Activated T-helper 2 cell treated with anti-CD3 and anti-CD28 coated beads, Interferon-gamma antibody, Interleukin-2, Interleukin-4, amounts not matched to agents 10 μg/mL and 5 μg/mL and 100 μg/mL, durations not matched to agents 14 hours and 24 hours and 36 hours (primary cell): Measurements from ENCODE around the gene PRORP. TPM values are rescaled to one million over a fixed set of nuclear protein-coding genes. Genes with fewer than 3 reads are reported as not detected.
"Not testable (repeated sequence)": the region's sequence is repeated elsewhere in the genome, so short reads cannot be mapped to it uniquely, and the experiment has no call there.

Experiments used
- DNase-seq: peaks from one replicate; pipeline ENCODE4 v3.0.0; 2021; ENCODE audit warnings: low spot score
- H3K27ac Mint-ChIP-seq: one replicate; pipeline ENCODE4 v1.8.0; 2021; ENCODE audit warnings: mixed read lengths
- H3K27me3 Mint-ChIP-seq: one replicate; pipeline ENCODE4 v1.8.0; 2021; ENCODE audit warnings: low read depth, mixed read lengths
- H3K36me3 Mint-ChIP-seq: one replicate; pipeline ENCODE4 v1.8.0; 2021; ENCODE audit warnings: low read depth, mixed read lengths
- H3K4me1 Mint-ChIP-seq: one replicate; pipeline ENCODE4 v1.8.0; 2021; ENCODE audit warnings: low read depth, mixed read lengths
- H3K4me3 Mint-ChIP-seq: one replicate; pipeline ENCODE4 v1.8.0; 2021; ENCODE audit warnings: low read depth, mild to moderate bottlenecking, moderate library complexity, mixed read lengths
- H3K9me3 Mint-ChIP-seq: one replicate; pipeline ENCODE4 v1.8.0; 2021; ENCODE audit warnings: mixed read lengths
- intact Hi-C: fragments of 100-400 bp; cut with micrococcal nuclease; formaldehyde crosslinking; loops from one replicate; pipeline ENCODE4 v1.15.1; 2023
- total RNA-seq: library from RNA; stranded (reverse); gene quantifications from 2 replicates; pipeline ENCODE4 v1.2.3, GENCODE V29; 2022

PRORP gene
- total RNA-seq, 1 donor from 2014 or later, result 37.0 TPM

GRCh38 chr14:35147186-35147585 lies 24.8 kb downstream of the PRORP start:
- Mint-ChIP-seq H3K36me3 (peaks cover 21% of the 10 kb centered on the region), H3K9me3 (no peaks in the 10 kb centered on the region), H3K4me1 (peaks cover 8% of the 10 kb centered on the region), H3K27ac (no peak overlapping the region), H3K27me3 (no peaks in the 10 kb centered on the region), H3K4me3 (no peak overlapping the region)
- intact Hi-C loops, result no loop called here
- DNase-seq, result no peak

- no peak overlapping the region for H3K27ac Mint-ChIP-seq
- H3K4me3 Mint-ChIP-seq, result no peak overlapping the region
Measured at GRCh38 chr14:35147711-35148110, 25.4 kb downstream of the PRORP start.

DNA sequence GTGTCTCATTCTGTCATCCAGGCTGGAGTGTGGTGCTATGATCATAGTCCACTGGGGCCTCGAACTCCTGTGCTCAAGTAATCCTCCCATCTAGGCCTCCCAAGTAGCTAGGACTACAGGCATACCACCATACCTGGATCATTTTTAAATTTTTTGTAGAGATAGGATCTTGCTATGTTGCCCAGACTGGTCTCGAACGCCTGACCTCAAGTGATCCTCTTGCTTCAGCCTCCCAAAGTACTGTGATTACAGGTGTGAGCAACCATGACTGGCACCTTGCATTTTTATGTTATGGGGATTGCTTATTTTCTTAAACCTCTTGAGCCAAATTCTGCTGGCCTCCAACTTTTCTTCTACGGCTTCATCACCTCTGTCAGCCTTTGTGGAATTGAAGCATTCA lies 26.9 kb downstream of the PRORP start:
- no peaks in the 10 kb centered on the region for H3K27me3 Mint-ChIP-seq
- intact Hi-C loops, result no loop called here

More at GRCh38 chr14:35147711-35148110, 25.4 kb downstream of the PRORP start:
- DNase-seq, result no peak
- Mint-ChIP-seq H3K9me3 (no peaks in the 10 kb centered on the region), H3K36me3 (peaks cover 21% of the 10 kb centered on the region), H3K4me1 (peaks cover 8% of the 10 kb centered on the region), H3K27me3 (no peaks in the 10 kb centered on the region)
- intact Hi-C loops, result no loop called here

DNA sequence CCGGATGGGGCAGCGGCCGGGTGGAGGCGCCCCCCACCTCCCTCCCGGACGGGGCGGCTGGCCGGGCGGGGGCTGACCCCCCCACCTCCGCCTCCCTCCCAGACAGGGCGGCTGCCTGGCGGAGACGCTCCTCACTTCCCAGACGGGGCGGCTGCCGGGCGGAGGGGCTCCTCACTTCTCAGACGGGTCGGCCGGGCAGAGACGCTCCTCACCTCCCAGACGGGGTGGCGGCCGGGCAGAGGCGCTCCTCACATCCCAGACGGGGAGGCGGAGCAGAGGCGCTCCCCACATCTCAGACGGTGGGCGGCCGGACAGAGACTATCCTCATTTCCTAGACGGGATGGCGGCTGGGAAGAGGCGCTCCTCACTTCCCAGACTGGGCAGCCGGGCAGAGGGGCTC lies 30.2 kb downstream of the PRORP start:
- H3K36me3 Mint-ChIP-seq, result peaks cover 23% of the 10 kb centered on the region
- DNase-seq, H3K9me3 Mint-ChIP-seq, H3K4me3 Mint-ChIP-seq, intact Hi-C loops, H3K27me3 Mint-ChIP-seq, H3K27ac Mint-ChIP-seq: not testable (repeated sequence)
- H3K4me1 Mint-ChIP-seq, result peaks cover 24% of the 10 kb centered on the region

More for the DNA sequence above, 26.9 kb downstream of the PRORP start:
- Mint-ChIP-seq H3K4me1 (peaks cover 12% of the 10 kb centered on the region), H3K27ac (no peak overlapping the region), H3K4me3 (no peak overlapping the region), H3K9me3 (no peaks in the 10 kb centered on the region), H3K36me3 (peaks cover 26% of the 10 kb centered on the region)
- no peak for DNase-seq

- DNase-seq, result no peak
- H3K9me3 Mint-ChIP-seq, result no peaks in the 10 kb centered on the region
- no peaks in the 10 kb centered on the region for H3K27me3 Mint-ChIP-seq
- H3K4me3 Mint-ChIP-seq, result no peak overlapping the region
- H3K27ac Mint-ChIP-seq, result peak overlapping the region; percentile 29
- H3K4me1 Mint-ChIP-seq, result peaks cover 28% of the 10 kb centered on the region
- intact Hi-C loops, result no loop called here
- peaks cover 24% of the 10 kb centered on the region for H3K36me3 Mint-ChIP-seq
Measured at GRCh38 chr14:35154016-35154415, 31.7 kb downstream of the PRORP start.

GRCh38 chr14:35155962-35156361 lies 33.6 kb downstream of the PRORP start:
- Mint-ChIP-seq H3K36me3 (peaks cover 36% of the 10 kb centered on the region), H3K27ac (peak overlapping the region; percentile 48), H3K9me3 (no peaks in the 10 kb centered on the region), H3K27me3 (no peaks in the 10 kb centered on the region), H3K4me1 (peaks cover 42% of the 10 kb centered on the region), H3K4me3 (no peak overlapping the region)
- DNase-seq, result no peak
- intact Hi-C loops, result no loop called here

DNA sequence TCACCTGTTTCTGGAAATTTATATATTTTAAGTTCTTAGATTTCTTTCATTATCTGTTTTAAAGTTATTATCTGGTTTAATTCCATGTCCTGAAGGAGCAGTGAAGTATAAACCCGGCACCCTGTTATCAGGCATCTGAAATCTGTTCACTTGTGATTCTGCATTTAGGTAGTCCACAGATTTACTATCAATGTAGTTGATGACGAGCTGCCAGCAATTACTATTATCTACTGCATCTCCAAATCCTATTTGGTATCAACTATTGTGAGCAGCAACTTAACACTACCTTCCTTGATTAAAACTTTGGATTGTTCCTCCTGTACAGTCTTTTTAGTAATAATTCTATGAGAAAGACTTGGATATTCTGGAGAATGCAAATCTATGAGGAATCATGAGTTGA lies 36.1 kb downstream of the PRORP start:
- DNase-seq, result no peak
- intact Hi-C loops, result no loop called here
- peaks cover 31% of the 10 kb centered on the region for H3K36me3 Mint-ChIP-seq
- peaks cover 50% of the 10 kb centered on the region for H3K4me1 Mint-ChIP-seq
- no peak overlapping the region for H3K27ac Mint-ChIP-seq
- H3K4me3 Mint-ChIP-seq, result no peak overlapping the region
- H3K27me3 Mint-ChIP-seq, result no peaks in the 10 kb centered on the region
- H3K9me3 Mint-ChIP-seq, result no peaks in the 10 kb centered on the region

- no peak overlapping the region for H3K27ac Mint-ChIP-seq
- intact Hi-C loops, result no loop called here
- DNase-seq, result no peak
- no peak overlapping the region for H3K4me3 Mint-ChIP-seq
- H3K36me3 Mint-ChIP-seq, result peaks cover 31% of the 10 kb centered on the region
- H3K27me3 Mint-ChIP-seq, result no peaks in the 10 kb centered on the region
- no peaks in the 10 kb centered on the region for H3K9me3 Mint-ChIP-seq
- H3K4me1 Mint-ChIP-seq, result peaks cover 48% of the 10 kb centered on the region
Measured at GRCh38 chr14:35158951-35159653, 36.8 kb downstream of the PRORP start.

DNA sequence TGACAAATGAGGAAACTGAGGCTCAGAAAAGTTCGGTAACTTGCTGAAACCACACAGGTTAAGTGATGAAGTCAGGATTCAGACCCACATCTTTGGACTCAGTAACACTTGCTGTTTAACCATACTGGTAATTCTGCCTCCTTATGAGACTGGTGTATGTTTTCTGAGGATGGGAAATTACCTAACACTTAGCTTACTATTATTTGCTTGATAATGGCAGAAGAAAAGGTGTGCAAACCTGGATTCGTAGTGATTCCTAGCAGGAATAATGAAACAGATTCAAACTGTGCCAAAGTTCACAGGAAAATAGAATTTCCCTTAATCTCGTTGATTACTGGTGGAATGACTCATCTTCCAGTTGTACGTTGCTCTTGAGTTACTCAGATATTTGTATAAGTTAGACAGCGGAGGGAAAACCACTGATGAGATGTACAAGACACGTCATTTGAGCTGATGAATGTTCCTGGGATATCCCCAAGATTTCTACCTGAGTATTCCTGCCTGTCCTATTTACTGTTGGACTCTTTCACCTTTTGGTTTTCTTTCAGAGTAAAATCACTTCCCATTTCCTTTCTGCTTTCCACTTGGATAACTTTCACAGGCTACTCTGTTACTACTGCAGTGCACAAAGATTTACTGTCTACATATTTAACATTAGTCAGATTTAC lies 37.5 kb downstream of the PRORP start:
- intact Hi-C loops, result loop anchor here (5.0 kb wide), 2 partner anchors 42 to 132 kb away; partner anchors contain the start of gene PSMA6
- Mint-ChIP-seq H3K27ac (peak overlapping the region; percentile 54), H3K4me1 (peaks cover 45% of the 10 kb centered on the region), H3K4me3 (no peak overlapping the region), H3K9me3 (no peaks in the 10 kb centered on the region), H3K27me3 (no peaks in the 10 kb centered on the region), H3K36me3 (peaks cover 31% of the 10 kb centered on the region)
- no peak for DNase-seq

DNA sequence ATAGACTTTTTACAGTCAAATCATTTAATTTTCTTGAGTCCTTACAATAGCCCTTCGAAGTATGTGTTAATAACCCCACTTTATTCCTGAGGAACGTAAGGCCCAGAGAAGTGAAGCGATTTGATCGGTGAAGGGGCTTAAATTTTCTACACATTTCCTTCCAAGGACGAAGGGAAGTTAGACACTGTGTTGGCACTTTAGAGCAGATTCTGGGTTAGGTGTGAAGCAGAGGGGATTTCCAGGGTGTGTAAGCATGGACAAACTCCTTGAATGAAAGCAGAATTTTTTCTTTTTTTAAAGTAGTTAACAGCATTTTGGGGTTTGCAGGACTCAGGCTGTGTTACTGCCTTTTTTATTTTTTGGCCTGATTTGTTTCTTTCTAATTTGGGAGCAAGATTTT lies 38.9 kb downstream of the PRORP start:
- no peaks in the 10 kb centered on the region for H3K27me3 Mint-ChIP-seq
- DNase-seq, result no peak
- H3K4me1 Mint-ChIP-seq, result peaks cover 38% of the 10 kb centered on the region
- peaks cover 34% of the 10 kb centered on the region for H3K36me3 Mint-ChIP-seq
- peak overlapping the region; percentile 54 for H3K27ac Mint-ChIP-seq
- H3K9me3 Mint-ChIP-seq, result no peaks in the 10 kb centered on the region
- no peak overlapping the region for H3K4me3 Mint-ChIP-seq
- intact Hi-C loops, result loop anchor here (5.0 kb wide), 2 partner anchors 41 to 131 kb away; partner anchors contain the start of gene PSMA6

DNA sequence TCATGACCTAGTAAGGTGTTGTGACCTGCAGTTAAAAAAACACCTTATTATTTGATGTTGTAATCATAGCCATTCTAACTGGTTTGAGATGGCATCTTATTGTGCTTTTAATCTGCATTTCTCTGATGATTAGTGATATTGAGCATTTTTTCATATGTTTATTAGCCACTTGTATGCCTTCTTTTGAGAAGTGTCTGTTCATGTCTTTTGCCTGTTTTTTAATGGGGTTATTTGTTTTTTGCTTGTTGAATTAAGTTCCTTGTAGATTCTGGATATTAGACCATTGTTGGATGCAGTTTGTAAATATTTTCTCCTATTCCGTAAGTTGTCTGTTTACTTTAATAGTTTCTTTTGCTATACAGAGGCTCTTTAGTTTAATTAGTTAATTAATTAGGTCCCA lies 41.0 kb downstream of the PRORP start:
- Mint-ChIP-seq H3K9me3 (no peaks in the 10 kb centered on the region), H3K4me1 (peaks cover 31% of the 10 kb centered on the region), H3K36me3 (peaks cover 41% of the 10 kb centered on the region), H3K27me3 (no peaks in the 10 kb centered on the region), H3K4me3 (no peak overlapping the region), H3K27ac (no peak overlapping the region)
- no peak for DNase-seq
- intact Hi-C loops, result loop anchor here (5.0 kb wide), 2 partner anchors 39 to 129 kb away; partner anchors contain the start of gene PSMA6

DNA sequence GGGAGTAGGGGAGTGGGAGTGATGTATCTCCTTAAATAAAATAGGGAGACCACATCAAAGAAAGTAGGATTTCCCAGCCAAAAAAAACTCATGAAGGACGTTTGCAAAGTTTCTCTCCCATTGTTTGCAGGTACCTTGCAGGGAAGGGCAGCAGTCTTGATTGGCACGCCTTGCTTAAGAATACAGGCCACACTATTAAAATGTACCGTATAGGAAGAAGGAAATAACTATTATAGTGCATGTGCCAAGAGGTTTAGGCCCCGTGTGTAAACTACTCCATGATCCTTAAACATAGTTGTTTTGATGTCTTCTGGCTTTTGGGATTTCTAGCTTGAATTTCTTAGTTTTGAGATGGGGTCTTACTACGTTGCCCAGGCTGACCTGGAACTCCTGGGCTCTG lies 42.5 kb downstream of the PRORP start:
- H3K4me3 Mint-ChIP-seq, result no peak overlapping the region
- peaks cover 23% of the 10 kb centered on the region for H3K4me1 Mint-ChIP-seq
- no peak for DNase-seq
- H3K27me3 Mint-ChIP-seq, result no peaks in the 10 kb centered on the region
- peaks cover 39% of the 10 kb centered on the region for H3K36me3 Mint-ChIP-seq
- H3K27ac Mint-ChIP-seq, result no peak overlapping the region
- intact Hi-C loops, result loop anchor here (5.0 kb wide), 2 partner anchors 37 to 127 kb away; partner anchors contain the start of gene PSMA6
- no peaks in the 10 kb centered on the region for H3K9me3 Mint-ChIP-seq

DNA sequence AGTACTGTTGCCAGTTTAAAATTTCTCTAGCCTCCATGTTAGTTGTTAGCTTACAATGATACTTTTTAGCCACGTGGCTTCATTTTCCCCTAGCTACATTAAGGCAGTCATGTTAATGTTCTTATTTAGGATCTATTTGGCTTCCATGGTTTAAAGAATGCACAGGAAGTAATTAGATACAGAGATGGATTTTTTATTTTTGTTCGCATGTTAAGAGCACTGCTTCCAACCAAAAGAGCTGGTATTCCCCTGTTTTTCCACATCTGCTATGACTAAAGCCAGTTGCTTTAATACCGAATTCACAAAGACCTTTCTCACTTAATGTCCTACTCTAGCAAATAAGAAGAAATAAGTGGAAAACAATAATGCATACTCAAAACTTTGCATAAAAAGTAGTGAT lies 45.1 kb downstream of the PRORP start:
- Mint-ChIP-seq H3K36me3 (peaks cover 37% of the 10 kb centered on the region), H3K4me3 (no peak overlapping the region), H3K27ac (no peak overlapping the region), H3K9me3 (no peaks in the 10 kb centered on the region), H3K27me3 (no peaks in the 10 kb centered on the region), H3K4me1 (no peaks in the 10 kb centered on the region)
- intact Hi-C loops, result no loop called here
- no peak for DNase-seq
